SK-N-SH (cell line): ENCODE data around the gene TSPAN13. TPM values are rescaled to one million over a fixed set of nuclear protein-coding genes. Genes with fewer than 3 reads are reported as not detected.

Experiments
- CTCF ChIA-PET: fragments of 300-600, 350-600 bp; formaldehyde crosslinking; extraction: SDS; loops from one replicate; lab custom pipeline; 2021; lab: Yijun Ruan, JAX
- POLR2A ChIA-PET: fragments of 350-600 bp; sonication (Branson Sonifier 250); formaldehyde crosslinking; extraction: SDS; loops from one replicate; lab custom pipeline; 2020; ENCODE audit warnings: antibody characterized with exemption, inconsistent platforms; lab: Yijun Ruan, JAX
- DNase-seq: peaks from one replicate; pipeline ENCODE4 v3.0.0; 2012
- H2AFZ ChIP-seq: fragments of 200-600 bp; sonication (generic); 2 replicates; pipeline ENCODE4 v1.8.1; 2016; ENCODE audit warnings: antibody characterized with exemption, mild to moderate bottlenecking, low read depth
- H3F3A ChIP-seq: fragments of 200-600 bp; sonication (generic); replicated peaks from 2 replicates; pipeline ENCODE3; 2016; ENCODE audit warnings: antibody characterized with exemption, mild to moderate bottlenecking; ENCODE audit not compliant: insufficient read depth
- H3K27ac ChIP-seq, 2 experiments: fragments of 200-500 bp in 1 of 2; fragments of 200-600 bp in 1 of 2; sonication (Bioruptor generic) in 1 of 2; sonication (generic), shearing (Covaris generic) in 1 of 2; 2 replicates each; pipeline versions ENCODE4 v1.5.1 to v1.6.1; 2014 to 2016; ENCODE audit warnings: low read depth in 2 of 2, inconsistent platforms in 1 of 2, low read length in 1 of 2, mild to moderate bottlenecking in 1 of 2, mixed read lengths in 1 of 2
- H3K27me3 ChIP-seq: fragments of 200-600 bp; sonication (generic), shearing (Covaris generic); 2 replicates; pipeline ENCODE4 v1.6.1; 2016; ENCODE audit warnings: mixed run types; ENCODE audit not compliant: insufficient read depth
- H3K36me3 ChIP-seq, 2 experiments: fragments of 200-500 bp in 1 of 2; fragments of 200-600 bp in 1 of 2; sonication (Bioruptor generic) in 1 of 2; sonication (generic) in 1 of 2; replicated peaks in 1 of 2; 2 replicates each; pipeline versions ENCODE3 to v1.5.1; 2014 to 2016; ENCODE audit warnings: low read length in 1 of 2, mild to moderate bottlenecking in 1 of 2; ENCODE audit not compliant: insufficient read depth in 2 of 2, control insufficient read depth in 1 of 2
- H3K4me1 ChIP-seq, 2 experiments: fragments of 200-500 bp in 1 of 2; fragments of 200-600 bp in 1 of 2; sonication (Bioruptor generic) in 1 of 2; sonication (generic), shearing (Covaris generic) in 1 of 2; 2 replicates each; pipeline versions ENCODE4 v1.5.1 to v1.6.1; 2014 to 2016; ENCODE audit warnings: low read depth in 1 of 2, low read length in 1 of 2, mixed run types in 1 of 2; ENCODE audit not compliant: insufficient read depth in 2 of 2, control insufficient read depth in 1 of 2
- H3K4me2 ChIP-seq: fragments of 200-600 bp; sonication (generic), shearing (Covaris generic); 2 replicates; pipeline ENCODE4 v1.6.1; 2017; ENCODE audit warnings: mixed run types
- H3K4me3 ChIP-seq, 2 experiments: fragments of 200-500 bp in 1 of 2; fragments of 200-600 bp in 1 of 2; sonication (Bioruptor generic) in 1 of 2; sonication (generic), shearing (Covaris generic) in 1 of 2; 2 replicates each; pipeline versions ENCODE4 v1.5.1 to v1.8.1; 2014 to 2016; ENCODE audit warnings: low read depth in 2 of 2, inconsistent platforms in 1 of 2, low read length in 1 of 2, mild to moderate bottlenecking in 1 of 2, mixed read lengths in 1 of 2, moderate library complexity in 1 of 2
- H3K79me2 ChIP-seq: fragments of 200-600 bp; sonication (generic); 2 replicates; pipeline ENCODE4 v1.8.1; 2017; ENCODE audit warnings: mild to moderate bottlenecking; ENCODE audit not compliant: insufficient read depth
- H3K9ac ChIP-seq: fragments of 200-600 bp; sonication (generic); 2 replicates; pipeline ENCODE4 v1.6.1; 2017; ENCODE audit warnings: mixed run types
- H3K9me2 ChIP-seq: fragments of 200-600 bp; sonication (generic); 2 replicates; pipeline ENCODE4 v1.6.1; 2017; ENCODE audit warnings: mixed run types
- H3K9me3 ChIP-seq: fragments of 200-600 bp; sonication (generic); 2 replicates; pipeline ENCODE4 v1.6.1; 2017; ENCODE audit warnings: mixed run types, mild to moderate bottlenecking, moderate library complexity
- H4K20me1 ChIP-seq: fragments of 200-600 bp; sonication (generic); 2 replicates; pipeline ENCODE4 v1.6.1; 2017; ENCODE audit warnings: mild to moderate bottlenecking, mixed run types; ENCODE audit not compliant: insufficient read depth
- ELF1 ChIP-seq: IDR thresholded peaks from 2 replicates; pipeline ENCODE4 v1.4.0; 2012
- EP300 ChIP-seq, 2 experiments: IDR thresholded peaks; 2 replicates each; pipeline versions ENCODE4 v1.4.0 to v1.6.1; 2012; ENCODE audit warnings: borderline replicate concordance in 1 of 2, low read depth in 1 of 2, low read length in 1 of 2
- FOSL2 ChIP-seq: IDR thresholded peaks from 2 replicates; pipeline ENCODE4 v1.4.0; 2012; ENCODE audit warnings: low read depth, mild to moderate bottlenecking, moderate library complexity, borderline replicate concordance
- FOXM1 ChIP-seq: IDR thresholded peaks from 2 replicates; pipeline ENCODE4 v1.4.0; 2012; ENCODE audit warnings: low read depth, mild to moderate bottlenecking
- GABPA ChIP-seq: IDR thresholded peaks from 2 replicates; pipeline ENCODE4 v1.4.0; 2012; ENCODE audit warnings: low read depth, mild to moderate bottlenecking
- GATA2 ChIP-seq: sonication (generic); formaldehyde crosslinking; IDR thresholded peaks from 2 replicates; pipeline ENCODE4 v1.5.0; 2020; ENCODE audit warnings: mild to moderate bottlenecking, missing genetic modification reagents
- MXI1 ChIP-seq: IDR thresholded peaks from 2 replicates; pipeline ENCODE4 v1.6.1; 2012; ENCODE audit warnings: mild to moderate bottlenecking, low read depth, low read length, improper control_type of control experiment
- RFX5 ChIP-seq: IDR thresholded peaks from 2 replicates; pipeline ENCODE4 v1.6.1; 2012; ENCODE audit warnings: mild to moderate bottlenecking, improper control_type of control experiment, low read length
- RXRA ChIP-seq: IDR thresholded peaks from 2 replicates; pipeline ENCODE4 v1.4.0; 2012; ENCODE audit warnings: low read depth, mild to moderate bottlenecking, borderline replicate concordance
- SMC3 ChIP-seq: IDR thresholded peaks from 2 replicates; pipeline ENCODE4 v1.6.1; 2012; ENCODE audit warnings: low read depth, low read length, improper control_type of control experiment
- TAF1 ChIP-seq: IDR thresholded peaks from 2 replicates; pipeline ENCODE4 v1.6.1; 2012; ENCODE audit warnings: low read depth, mild to moderate bottlenecking, low read length, moderate library complexity, borderline replicate concordance
- WGBS: methylation state at CpG from one replicate; pipeline ENCODE4 v1.1.6; 2017; ENCODE audit warnings: low lambda C conversion rate; 5-methylcytosine and 5-hydroxymethylcytosine counted together
- polyA plus RNA-seq, 3 experiments: library from polyadenylated mRNA; depleted of rRNA; stranded (reverse); fragments of >200 nt; gene quantifications; 2 replicates each; pipeline ENCODE4 v1.2.3, GENCODE V29; 2012
- TF ChIP-seq, protein P1 (sequence below): IDR thresholded peaks from 2 replicates; pipeline ENCODE4 v1.4.0; 2012; ENCODE audit warnings: low read depth, borderline replicate concordance
- TF ChIP-seq, protein P2 (sequence below): IDR thresholded peaks from 2 replicates; pipeline ENCODE4 v1.6.1; 2012; ENCODE audit warnings: mild to moderate bottlenecking, low read depth, low read length, moderate library complexity
- TF ChIP-seq, protein P3 (sequence below): IDR thresholded peaks from 2 replicates; pipeline ENCODE4 v1.4.0; 2012; ENCODE audit warnings: low read depth, borderline replicate concordance
- TF ChIP-seq, protein P4 (sequence below): IDR thresholded peaks from 2 replicates; pipeline ENCODE4; 2012
- TF ChIP-seq, protein P5 (sequence below): fragments of 150-350 bp; IDR thresholded peaks from 2 replicates; pipeline ENCODE4 v1.6.1; 2017; ENCODE audit warnings: antibody characterized with exemption, low read length, low read depth, borderline replicate concordance

TSPAN13 gene
- polyA plus RNA-seq, 1 of the 3 experiments (the other 2 are of a cell fraction) = 0.26 TPM

DNA sequence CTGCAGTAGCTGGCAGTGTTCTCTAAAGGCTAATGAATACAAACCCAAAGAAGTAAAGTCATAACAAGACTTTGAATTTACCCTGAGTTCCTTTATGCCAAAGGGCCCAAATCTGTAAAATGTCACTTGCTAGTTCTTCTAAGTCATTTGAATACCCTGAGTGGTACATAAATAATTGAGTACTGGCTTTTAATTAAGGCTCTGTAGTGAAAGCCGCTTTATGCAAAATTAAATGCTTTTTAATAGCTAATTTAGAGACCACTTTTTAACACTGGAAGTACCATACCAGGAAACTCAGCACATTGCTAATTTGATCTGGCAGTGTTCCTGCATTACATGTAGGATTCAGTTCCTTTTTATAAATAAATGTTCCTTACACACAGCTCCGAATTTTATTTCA is 24.0 kb upstream of the TSPAN13 start:
- ChIA-PET POLR2A (no interaction called here), CTCF (interaction anchor here (0.9 to 1.3 kb wide), 3 partner anchors 9 to 34 kb away, joined by 3 read pairs; no protein-coding TSS in a partner anchor)
- H3K9me3 ChIP-seq = no peaks in the 10 kb centered on the region

DNA sequence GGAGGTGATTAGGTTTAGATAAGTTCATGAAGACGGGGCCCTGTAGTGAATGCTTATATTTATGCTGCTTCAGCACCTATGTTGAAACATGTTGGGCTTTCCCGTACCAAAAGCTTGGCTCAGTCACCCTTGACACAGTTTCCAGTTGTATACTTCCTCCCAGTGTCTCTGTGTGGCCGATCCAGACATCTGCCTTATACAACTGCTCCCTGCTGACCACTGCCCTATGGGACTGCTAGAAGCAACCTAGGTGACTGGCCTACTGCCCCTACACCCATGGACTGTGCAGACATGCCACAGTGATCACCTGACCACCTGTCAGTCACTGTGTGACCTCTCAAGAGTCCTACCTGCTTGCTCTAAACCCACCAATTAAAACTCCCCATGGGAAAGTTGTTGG is 22.6 kb upstream of the TSPAN13 start:
- no peaks in the 10 kb centered on the region for H3K9me2 ChIP-seq
- no peak overlapping the region for H3K27ac ChIP-seq
- CTCF ChIA-PET = no interaction called here
- POLR2A ChIA-PET = no interaction called here
- H3F3A ChIP-seq = no peaks in the 10 kb centered on the region
- no peaks in the 10 kb centered on the region for H3K9me3 ChIP-seq
- TF ChIP-seq, protein P1, sequence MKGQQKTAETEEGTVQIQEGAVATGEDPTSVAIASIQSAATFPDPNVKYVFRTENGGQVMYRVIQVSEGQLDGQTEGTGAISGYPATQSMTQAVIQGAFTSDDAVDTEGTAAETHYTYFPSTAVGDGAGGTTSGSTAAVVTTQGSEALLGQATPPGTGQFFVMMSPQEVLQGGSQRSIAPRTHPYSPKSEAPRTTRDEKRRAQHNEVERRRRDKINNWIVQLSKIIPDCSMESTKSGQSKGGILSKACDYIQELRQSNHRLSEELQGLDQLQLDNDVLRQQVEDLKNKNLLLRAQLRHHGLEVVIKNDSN = no peak
- TF ChIP-seq SMC3 (no peak), EP300 (IDR thresholded peaks at IDR 0.05; ENCODE audit: borderline replicate concordance in 1 of 2, low read depth in 1 of 2, low read length in 1 of 2) (no peak), RXRA (no peak), GABPA (no peak), FOXM1 (no peak)
- TF ChIP-seq, protein P2, sequence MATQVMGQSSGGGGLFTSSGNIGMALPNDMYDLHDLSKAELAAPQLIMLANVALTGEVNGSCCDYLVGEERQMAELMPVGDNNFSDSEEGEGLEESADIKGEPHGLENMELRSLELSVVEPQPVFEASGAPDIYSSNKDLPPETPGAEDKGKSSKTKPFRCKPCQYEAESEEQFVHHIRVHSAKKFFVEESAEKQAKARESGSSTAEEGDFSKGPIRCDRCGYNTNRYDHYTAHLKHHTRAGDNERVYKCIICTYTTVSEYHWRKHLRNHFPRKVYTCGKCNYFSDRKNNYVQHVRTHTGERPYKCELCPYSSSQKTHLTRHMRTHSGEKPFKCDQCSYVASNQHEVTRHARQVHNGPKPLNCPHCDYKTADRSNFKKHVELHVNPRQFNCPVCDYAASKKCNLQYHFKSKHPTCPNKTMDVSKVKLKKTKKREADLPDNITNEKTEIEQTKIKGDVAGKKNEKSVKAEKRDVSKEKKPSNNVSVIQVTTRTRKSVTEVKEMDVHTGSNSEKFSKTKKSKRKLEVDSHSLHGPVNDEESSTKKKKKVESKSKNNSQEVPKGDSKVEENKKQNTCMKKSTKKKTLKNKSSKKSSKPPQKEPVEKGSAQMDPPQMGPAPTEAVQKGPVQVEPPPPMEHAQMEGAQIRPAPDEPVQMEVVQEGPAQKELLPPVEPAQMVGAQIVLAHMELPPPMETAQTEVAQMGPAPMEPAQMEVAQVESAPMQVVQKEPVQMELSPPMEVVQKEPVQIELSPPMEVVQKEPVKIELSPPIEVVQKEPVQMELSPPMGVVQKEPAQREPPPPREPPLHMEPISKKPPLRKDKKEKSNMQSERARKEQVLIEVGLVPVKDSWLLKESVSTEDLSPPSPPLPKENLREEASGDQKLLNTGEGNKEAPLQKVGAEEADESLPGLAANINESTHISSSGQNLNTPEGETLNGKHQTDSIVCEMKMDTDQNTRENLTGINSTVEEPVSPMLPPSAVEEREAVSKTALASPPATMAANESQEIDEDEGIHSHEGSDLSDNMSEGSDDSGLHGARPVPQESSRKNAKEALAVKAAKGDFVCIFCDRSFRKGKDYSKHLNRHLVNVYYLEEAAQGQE = no peak
- TF ChIP-seq, protein P3, sequence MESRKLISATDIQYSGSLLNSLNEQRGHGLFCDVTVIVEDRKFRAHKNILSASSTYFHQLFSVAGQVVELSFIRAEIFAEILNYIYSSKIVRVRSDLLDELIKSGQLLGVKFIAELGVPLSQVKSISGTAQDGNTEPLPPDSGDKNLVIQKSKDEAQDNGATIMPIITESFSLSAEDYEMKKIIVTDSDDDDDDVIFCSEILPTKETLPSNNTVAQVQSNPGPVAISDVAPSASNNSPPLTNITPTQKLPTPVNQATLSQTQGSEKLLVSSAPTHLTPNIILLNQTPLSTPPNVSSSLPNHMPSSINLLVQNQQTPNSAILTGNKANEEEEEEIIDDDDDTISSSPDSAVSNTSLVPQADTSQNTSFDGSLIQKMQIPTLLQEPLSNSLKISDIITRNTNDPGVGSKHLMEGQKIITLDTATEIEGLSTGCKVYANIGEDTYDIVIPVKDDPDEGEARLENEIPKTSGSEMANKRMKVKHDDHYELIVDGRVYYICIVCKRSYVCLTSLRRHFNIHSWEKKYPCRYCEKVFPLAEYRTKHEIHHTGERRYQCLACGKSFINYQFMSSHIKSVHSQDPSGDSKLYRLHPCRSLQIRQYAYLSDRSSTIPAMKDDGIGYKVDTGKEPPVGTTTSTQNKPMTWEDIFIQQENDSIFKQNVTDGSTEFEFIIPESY = no peak
- TF ChIP-seq, protein P4, sequence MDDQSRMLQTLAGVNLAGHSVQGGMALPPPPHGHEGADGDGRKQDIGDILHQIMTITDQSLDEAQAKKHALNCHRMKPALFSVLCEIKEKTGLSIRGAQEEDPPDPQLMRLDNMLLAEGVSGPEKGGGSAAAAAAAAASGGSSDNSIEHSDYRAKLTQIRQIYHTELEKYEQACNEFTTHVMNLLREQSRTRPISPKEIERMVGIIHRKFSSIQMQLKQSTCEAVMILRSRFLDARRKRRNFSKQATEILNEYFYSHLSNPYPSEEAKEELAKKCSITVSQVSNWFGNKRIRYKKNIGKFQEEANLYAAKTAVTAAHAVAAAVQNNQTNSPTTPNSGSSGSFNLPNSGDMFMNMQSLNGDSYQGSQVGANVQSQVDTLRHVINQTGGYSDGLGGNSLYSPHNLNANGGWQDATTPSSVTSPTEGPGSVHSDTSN = no peak
- no peaks in the 10 kb centered on the region for H4K20me1 ChIP-seq
- no peak for DNase-seq
- H2AFZ ChIP-seq = no peak overlapping the region
- H3K36me3 ChIP-seq = no peaks in the 10 kb centered on the region
- H3K4me2 ChIP-seq = no peak overlapping the region
- 87% methylated on average over 3 of the region's 3 CpGs for WGBS
- H3K9ac ChIP-seq = no peak overlapping the region
- no peak overlapping the region for H3K4me3 ChIP-seq
- no peaks in the 10 kb centered on the region for H3K79me2 ChIP-seq
- no peaks in the 10 kb centered on the region for H3K4me1 ChIP-seq
- H3K27me3 ChIP-seq = no peaks in the 10 kb centered on the region

More for the DNA sequence above, 24.0 kb upstream of the TSPAN13 start:
- 94% methylated on average over 2 of the region's 2 CpGs for WGBS
- no peaks in the 10 kb centered on the region for H3F3A ChIP-seq
- H4K20me1 ChIP-seq = no peaks in the 10 kb centered on the region
- no peak overlapping the region for H3K4me2 ChIP-seq
- H3K9ac ChIP-seq = no peak overlapping the region
- no peak for DNase-seq
- H3K79me2 ChIP-seq = no peaks in the 10 kb centered on the region
- no peaks in the 10 kb centered on the region for H3K27me3 ChIP-seq
- H2AFZ ChIP-seq = no peak overlapping the region
- H3K27ac ChIP-seq = no peak overlapping the region
- TF ChIP-seq GATA2 (CRISPR knock-in tag) = no peak
- no peak for TF ChIP-seq TAF1
- TF ChIP-seq, protein P3 = no peak
- no peak for TF ChIP-seq RFX5
- TF ChIP-seq FOSL2 = no peak
- TF ChIP-seq RXRA = no peak
- TF ChIP-seq, protein P5, sequence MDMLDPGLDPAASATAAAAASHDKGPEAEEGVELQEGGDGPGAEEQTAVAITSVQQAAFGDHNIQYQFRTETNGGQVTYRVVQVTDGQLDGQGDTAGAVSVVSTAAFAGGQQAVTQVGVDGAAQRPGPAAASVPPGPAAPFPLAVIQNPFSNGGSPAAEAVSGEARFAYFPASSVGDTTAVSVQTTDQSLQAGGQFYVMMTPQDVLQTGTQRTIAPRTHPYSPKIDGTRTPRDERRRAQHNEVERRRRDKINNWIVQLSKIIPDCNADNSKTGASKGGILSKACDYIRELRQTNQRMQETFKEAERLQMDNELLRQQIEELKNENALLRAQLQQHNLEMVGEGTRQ = no peak
- no peak for TF ChIP-seq MXI1
- TF ChIP-seq ELF1 = no peak
- H3K36me3 ChIP-seq = no peaks in the 10 kb centered on the region
- no peaks in the 10 kb centered on the region for H3K9me2 ChIP-seq
- H3K4me1 ChIP-seq = no peaks in the 10 kb centered on the region
- H3K4me3 ChIP-seq = no peak overlapping the region
